HG02763 (cell line): Measurements from ENCODE around the gene SPATS2L.
A peak's percentile ranks its signal among the peaks of the same experiment; 100 is the strongest.

Experiments
- ATAC-seq: cut with Tn5 transposase; IDR thresholded peaks from one replicate; pipeline ENCODE4 v1.9.1; 2021; ENCODE audit warnings: mild to moderate bottlenecking, moderate library complexity; ENCODE audit not compliant: unreplicated experiment

Gene SPATS2L

DNA sequence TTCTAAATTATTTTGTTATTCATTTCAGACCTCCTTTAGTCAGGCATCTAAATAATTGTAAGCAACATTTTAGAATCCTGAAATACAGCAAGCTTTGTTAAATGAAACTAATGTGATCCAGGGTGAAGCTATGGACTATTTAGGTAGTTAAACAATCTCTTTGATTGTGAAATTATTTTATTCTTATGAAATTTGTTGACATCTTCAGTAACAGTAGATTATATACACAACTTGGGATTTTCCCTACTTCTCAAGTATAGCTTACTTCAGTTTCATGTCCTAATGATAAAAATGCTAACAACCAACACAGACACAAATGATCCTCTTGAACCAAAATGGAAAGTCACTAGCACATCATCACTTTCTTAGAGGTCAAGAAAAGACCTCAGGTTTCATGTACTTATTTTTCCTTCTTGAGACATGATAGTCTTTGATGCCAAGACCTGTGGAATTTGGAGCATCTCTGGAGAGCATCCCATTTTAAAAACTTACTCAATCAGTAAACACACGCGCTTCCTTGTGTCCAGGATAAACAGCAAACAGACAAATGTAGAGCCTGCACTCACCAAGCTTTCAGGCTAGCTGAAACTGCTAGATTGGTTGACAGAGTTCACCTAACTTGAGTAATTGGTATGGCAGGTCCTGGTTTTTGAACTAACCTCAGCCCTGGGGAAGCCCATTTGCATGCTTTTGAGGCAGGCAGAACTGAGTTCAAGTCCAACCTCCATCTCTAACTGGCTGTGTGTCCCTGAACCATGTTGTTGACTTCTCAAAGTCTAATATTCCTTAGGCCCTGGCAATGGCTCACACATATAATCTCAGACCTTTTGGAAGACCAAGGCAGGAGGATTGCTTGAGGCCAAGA is 155.6 kb downstream of the SPATS2L start:
- ATAC-seq: no peak

DNA sequence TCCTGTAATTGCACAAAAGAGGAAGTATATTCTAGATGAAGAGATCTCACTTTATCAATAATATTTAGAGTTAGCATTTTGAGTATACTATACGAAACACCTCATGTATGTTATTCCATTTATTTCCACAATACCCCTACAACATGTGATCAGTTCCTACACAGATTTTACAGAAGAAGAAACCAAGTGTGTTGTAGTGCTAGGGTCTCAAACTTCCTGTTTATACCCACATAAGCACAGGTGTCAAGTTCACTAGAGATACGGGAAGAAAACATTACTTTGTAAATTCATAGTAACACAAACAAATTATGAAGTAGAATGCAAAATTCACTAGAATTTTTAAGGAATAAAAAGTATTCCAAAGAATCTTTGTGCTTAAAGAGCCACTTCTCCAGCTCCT is 157.0 kb downstream of the SPATS2L start:
- no peak for ATAC-seq

DNA sequence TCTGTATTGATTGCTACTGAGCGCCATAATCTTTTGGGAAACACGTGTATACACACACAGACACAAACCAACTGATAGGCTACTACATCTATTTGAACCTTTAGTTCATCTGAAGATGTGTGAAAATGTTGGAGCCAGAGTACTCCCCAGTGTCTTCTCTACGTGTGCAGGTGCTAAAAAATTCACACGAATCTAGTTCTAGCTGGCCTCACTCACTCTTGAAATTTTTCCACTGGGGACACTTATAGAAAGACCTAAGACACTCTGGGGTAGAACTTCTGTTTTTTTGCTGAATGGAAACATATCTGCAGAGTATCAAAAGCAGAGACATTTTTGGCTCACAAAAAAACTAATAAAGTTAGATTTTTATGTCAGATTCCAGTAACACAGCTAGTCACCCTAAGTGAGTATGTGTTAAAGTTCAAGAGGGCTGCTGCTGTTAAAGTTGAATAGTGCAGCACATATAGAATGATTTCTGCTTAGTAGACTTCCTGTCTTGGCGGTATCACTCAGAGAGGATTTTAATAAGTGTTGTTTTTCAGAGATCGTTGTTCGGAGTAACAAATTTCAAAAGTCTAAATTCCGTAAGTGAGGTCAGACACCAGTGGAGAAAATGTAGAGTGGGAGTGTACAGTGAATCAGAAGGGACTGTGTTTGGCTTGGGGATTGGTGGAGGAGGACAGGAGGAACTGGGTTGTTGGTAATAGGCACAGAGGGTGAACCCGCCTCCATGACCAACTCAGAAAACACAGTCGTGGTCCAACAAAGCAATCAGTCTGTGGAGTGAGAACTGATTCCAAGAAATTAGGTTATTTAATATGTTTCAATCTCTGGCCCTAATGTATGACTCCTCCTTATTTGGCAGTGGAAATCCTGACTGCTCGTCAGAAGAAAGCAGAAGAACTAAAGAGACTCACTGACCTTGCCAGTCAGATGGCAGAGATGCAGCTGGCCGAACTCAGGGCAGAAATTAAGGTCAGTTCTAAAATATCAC is 160.2 kb downstream of the SPATS2L start:
- no peak for ATAC-seq

DNA sequence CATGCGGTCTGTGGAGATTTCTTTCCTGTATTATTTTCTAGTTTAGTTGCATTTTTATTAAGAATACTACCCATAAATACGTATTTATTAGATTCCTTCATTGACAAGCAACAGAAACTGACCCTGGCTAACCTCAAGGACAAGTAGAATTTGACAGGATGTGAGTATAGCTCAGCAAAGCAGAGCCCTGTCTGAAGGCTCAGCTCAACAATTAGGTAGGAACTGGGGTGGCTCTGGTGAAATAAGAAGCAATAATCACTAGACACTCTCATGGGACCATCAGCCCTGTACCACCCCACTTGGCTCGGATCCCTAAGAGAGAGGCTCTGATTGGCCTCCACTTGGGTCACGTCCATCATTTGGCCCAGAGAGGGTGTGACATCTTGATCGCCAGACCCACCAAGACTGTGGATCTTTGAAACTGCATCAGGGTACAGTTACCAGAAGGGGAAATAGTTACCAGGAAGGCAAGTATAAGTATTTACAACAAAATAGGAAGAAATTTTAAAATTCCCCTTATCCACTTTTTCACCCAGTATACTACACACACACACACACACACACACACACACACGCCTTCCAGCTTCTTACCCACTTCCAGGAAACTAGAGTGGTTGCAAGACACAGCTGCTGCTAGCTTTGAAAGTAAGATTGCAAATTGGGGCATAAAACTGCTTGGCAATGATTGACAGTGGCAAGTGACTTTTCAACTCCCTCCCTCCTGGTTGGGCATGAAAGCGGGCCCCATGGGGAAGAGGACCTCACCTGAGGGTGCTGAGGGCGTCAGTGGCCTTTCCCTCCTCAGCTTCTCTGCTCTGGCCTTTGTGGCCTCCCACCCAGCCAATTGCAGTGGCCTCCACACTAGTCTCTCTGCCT is 161.6 kb downstream of the SPATS2L start:
- ATAC-seq: no peak

DNA sequence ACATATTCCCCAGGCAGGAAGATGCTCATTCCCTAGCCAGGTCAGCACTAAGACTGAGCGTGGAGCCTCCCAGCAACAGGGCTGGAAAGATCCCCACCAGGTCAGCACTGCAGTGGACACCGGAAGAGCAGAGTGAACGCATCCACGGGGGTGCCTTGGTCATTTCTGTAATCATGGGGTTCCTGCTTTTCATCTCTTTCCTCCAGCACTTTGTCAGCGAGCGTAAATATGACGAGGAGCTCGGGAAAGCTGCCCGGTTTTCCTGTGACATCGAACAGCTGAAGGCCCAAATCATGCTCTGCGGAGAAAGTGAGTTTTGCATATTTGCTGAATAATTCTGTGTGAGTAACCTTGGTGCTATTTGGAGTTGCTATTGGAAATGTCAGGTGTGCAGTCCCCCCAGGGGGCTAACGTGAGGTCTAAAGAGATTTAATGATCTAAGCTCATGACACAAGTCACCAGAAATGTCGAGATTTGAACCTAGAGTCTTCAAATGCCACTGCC is 163.3 kb downstream of the SPATS2L start:
- ATAC-seq: no peak

DNA sequence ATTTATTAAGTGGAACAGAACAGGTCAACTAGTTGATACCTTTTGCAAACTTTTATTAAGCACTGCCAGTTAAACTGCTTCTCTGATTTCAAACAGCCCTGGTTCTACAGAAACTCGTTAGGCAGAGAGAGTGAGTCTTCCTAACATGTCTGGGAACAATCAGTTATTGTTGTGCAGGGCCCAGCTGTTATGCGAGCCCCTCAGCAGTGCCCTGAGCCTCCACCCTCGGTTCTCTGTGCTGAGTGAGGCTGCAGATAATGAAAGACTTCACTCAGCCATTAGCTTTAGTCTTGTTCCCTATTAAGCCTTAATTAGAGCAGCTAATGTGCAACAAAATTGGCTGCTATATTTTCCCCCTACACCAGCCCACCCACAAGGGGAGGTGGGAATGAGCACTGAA is 163.7 kb downstream of the SPATS2L start:
- no peak for ATAC-seq

DNA sequence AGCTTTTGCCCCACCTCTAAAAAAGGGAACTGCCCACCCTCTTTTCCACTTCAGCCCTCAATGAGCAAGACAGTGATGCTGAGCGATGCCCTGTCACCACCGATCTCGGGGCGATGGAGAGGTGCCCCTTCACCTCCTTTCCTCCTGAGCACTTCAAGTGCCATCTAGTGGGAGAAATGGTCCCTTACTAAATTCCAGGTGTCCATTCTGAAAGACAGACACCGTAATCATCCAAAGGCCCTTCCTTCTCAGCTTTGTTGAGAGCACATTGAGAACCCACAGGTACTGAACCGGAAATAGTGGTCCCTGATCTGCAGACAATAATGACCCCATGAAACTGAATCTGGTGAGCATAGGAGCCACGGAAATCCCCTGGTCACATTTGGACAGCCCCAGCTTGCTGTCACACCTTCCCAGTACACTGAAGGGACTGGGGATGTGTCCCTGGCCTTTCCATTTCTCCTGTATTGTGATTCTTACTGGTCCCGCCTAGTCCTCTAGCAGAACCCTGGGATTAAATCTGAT is 164.9 kb downstream of the SPATS2L start:
- peak; percentile 76 for ATAC-seq

DNA sequence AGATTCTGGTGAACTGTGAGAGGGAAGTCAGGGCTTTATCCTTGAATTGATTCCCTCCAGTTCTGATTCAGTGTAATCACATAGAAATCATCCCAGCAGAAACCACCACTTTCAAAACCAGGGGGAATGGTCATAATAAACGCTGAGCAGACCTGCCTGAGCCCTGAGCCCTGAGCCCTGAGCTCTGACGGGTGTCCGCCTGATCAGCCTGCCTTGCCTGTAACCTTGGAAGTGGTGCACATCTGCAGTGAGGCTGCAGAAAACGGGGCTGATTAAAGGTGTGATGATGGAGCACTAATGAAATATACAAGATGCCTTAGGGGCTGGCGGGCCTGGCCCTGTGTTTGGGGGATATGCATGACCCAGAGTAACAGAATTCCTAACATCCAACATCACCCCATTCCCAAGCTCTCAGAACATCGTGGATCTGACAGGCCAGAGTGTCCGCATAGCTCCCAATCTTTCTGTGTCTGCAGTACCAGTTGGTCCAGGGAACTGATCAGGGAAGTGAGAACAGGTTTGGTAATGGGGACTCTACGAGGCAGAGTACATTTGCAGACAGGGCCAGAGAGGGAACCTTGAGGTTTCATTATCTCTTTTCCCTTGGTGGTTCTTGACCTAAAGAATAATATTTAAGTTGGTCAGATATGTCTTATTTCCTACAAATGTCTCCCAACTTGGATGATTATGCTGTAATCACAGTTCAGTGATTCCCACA is 165.6 kb downstream of the SPATS2L start:
- ATAC-seq: peak; percentile 5

DNA sequence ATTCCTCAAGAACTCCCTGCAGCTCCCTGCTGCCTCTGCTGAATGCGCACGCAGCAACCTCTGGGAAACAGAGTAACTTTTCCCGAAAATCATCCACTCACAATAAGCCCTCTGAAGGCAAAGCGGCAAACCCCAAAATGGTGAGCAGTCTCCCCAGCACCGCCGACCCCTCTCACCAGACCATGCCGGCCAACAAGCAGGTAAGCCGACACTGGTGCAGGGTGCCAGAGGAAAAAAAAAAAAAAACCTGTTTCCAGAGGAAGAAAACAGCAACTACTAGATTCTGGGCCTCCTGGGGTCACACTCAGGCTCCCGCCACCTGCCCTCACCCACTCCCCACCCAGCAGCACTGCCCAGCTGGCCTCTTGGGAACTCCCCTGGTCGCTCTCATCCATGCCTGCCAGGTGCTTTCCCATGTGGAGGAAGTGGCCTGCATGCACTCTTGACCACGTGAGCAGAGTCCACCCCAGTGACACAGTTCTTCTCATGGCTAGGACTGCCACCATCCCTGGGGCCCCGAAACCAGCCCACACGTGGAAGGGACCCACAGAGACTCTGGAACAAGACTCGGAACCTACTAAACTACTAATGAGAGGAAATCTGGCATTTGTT is 166.5 kb downstream of the SPATS2L start:
- no peak for ATAC-seq

DNA sequence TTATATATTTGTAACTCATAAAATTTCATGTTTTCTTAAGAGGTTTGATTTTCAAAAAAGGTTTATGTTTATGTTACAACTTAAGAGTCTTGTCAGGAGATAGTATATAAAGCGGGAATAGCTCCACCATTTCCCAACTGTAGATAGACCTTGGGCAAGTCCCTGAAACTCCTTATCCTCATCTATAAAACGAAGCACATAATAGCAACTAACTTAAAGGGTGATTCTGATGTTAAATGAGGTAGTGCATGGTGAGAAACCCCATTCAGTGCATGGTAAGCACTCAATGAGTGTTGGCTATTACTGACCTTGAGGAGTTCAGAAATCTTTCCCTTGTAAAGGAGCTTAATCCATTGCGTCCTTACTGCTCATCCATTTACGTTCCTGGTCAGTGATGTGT is 169.3 kb downstream of the SPATS2L start:
- no peak for ATAC-seq

DNA sequence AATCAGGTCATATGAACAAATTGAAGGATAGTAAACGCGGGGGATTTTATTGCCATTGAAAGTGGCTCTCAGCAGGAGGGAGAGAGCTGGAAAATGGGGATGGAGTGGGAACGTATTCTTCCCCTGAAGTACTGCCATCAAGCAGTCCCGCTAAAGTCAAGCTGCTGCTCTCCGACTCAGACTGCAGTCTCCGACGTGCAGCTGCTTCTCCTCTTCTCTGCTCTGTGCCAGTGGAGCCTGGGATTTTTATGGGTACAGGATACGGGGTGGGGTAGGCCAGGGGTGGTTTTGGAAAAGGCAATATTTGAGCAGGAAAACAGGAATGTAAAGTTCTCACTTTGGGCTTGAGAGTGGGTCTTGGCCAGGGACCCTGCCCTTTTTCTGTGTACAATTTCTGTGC is 170.3 kb downstream of the SPATS2L start:
- ATAC-seq: no peak

DNA sequence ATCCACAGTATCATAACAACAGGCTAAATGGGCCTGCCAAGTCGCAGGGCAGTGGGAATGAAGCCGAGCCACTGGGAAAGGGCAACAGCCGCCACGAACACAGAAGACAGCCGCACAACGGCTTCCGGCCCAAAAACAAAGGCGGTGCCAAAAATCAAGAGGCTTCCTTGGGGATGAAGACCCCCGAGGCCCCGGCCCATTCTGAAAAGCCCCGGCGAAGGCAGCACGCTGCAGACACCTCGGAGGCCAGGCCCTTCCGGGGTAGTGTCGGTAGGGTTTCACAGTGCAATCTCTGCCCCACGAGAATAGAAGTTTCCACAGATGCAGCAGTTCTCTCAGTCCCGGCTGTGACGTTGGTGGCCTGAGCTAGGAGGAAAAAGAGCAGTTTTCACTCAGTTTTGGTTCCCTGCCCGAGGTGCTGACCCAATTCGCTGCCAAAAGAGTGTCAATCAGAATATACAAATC is 171.2 kb downstream of the SPATS2L start:
- ATAC-seq: no peak

DNA sequence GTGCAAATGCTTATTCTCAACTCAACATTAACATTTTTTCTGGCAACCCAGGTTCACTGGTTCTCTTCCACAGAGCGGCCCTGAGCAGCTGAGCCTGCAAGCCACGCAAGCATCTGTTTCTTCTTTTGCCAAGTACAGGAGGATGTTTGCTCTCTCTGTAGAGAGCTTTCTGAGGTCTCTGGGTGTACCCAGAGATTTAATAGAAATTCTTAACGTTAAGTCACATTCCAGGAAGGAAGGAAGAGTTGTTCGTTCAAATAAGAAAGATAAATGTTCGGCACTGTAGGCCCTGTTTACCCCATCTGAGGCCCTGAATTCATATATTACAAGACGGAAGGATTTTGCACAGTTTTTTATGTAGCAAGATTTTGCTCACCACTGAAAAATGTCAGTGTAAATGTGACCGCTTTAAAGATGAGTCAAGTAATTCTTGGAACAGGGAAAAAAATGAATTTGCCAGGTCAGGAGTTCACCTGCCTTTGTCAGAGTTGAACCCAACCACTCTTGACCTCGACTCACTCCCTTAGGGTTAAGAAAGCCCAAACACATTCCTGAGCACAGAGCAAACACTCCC is 173.3 kb downstream of the SPATS2L start:
- no peak for ATAC-seq

DNA sequence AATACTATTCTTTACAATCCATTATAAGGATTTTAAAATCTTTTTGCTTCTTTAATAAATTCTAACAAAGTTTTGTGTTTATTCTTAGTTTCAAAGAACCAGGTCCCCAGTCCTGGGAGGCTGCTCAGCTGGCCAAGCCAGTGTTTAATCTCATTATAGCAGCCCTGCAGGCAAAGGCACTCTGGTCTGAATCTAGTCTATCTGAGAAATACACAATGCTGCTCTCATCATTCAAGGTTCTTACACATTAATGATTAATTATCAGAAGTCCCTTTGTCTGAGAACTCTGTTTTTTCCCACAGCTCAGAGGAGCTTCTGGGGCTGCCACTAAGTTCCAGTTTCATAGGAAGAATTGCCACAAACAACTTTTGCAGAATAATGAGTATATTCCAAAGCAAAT is 175.7 kb downstream of the SPATS2L start:
- ATAC-seq: peak; percentile 50

DNA sequence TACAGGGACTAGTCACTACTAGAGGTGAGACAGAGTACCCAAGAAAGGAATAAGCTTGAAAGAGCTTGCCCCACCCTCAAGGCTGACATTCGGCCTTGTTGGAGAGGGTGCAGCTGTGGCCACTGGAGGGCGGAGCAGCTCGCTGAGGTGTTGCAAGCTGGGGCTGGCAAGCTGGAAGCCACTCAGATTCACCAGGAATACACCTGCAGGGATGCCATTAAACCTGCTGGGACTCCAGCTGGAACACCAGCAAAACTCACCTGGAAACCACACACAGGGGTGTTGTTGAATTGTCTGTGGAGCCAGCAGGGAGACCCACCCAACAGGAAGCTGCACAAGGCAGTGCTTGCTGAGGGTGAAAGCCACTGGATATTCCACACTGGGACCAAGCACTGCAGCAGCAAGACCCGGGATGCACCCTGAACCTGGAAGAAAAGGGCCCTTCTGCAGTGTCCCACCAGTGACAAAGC is 177.3 kb downstream of the SPATS2L start:
- no peak for ATAC-seq

DNA sequence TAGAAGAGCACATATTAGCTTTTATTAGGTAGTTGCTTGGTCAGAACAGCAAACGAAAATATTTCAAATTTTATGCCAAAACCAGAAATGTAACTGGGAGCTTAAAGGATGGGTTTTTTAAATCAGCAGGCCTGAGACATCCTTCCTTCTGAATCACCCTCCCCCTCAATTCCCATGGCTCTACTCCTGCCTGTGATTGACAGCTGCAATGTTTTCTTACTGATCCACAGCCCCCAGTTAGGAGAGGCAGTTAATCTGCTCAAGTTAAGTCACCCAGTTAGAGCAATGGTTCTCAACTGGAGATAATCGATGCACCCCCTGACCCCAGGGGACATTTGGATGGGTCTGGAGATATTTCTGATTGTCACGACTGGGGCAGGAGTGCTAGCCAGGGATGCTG is 178.4 kb downstream of the SPATS2L start:
- ATAC-seq: no peak

DNA sequence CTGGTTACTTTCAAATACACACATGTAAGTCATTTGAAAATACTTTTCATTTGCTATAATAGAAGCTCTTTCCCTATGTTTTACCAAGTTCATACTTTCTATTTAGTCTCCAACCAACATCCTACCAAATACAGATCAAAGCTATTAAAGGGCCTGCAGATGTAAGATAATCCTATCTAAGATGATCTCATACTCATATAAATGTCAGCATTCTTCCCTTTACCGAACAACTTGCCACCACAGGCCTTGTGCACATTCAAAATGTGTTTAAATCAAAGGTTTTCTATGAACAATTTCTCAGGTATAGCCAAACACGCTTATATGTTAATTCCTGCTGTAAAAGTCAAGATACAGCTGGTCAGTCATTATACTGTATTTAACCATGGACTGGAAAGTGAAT is 180.0 kb downstream of the SPATS2L start:
- no peak for ATAC-seq

DNA sequence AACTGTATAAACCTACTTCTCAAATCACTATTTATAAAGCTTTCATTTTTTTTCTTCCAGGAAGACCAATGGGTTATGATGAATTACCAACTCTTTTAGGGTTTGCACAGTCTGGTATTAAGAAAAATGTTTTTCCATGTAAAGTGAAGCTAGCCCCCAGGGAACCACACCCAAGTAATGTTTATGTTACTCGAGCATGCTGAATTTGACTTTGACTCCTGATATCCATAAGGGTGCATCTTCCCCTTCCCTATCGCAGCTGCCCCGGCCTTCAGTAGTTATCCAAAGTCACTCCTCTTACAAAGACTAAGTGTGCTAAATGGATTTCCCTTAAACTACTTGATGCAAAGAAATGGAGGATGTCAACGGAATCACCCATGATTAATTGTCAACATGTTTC is 181.7 kb downstream of the SPATS2L start:
- ATAC-seq: no peak

DNA sequence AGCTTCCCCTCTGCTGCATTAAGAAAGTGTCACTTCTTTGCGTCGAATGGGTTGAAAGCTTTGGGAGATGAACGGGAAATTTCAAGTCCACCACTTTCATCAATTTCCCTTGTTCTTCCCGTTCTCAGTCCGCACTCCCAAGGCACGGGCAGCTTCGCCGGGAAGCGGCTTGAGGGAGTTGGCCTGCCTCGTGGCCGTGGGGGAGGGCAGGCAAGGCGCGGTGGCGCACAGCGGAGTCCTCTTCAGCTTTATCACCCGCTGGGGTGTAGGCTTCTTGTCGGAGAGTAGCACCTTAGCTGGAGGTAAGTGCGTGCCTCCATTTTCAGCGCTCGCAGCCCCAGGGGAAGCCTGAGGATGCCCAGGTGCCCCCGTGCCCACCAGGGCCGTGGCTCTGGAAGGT is 183.5 kb downstream of the SPATS2L start:
- ATAC-seq: no peak
